ENCODE data around the gene ACTR3C.

DNA sequence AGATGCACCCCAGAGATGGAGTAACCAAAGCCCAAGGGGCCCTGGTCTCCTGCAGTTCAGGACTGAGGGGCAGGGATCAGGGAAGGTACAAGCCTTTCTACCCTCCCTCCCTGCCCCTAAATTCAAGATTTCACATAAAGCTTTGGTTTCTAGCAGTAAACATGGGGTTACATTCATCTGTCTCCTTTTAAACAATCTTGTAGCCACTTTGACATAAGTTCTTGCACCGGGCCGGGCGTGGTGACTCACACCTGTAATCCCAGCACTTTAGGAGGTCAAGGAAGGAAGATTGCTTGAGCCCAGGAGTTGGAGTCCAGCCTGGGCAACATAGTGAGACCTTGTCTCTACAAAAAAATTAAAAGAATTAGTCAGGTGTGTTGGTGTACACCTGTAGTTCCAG is 4.0 kb upstream of the ACTR3C start:
- TF ChIP-seq CTCF (IDR thresholded peaks at IDR 0.05) (no peak), POLR2A (IDR thresholded peaks at IDR 0.05) (no peak)

Data from testis (tissue), 2 donors.